SU-DHL-6 (cell line): ENCODE data around the gene WDR62.

Experiments
- H2AFZ ChIP-seq: fragments of 200-600 bp; sonication (generic); 2 replicates; pipeline ENCODE4 v1.6.1; 2014; ENCODE audit warnings: low read depth, mild to moderate bottlenecking, moderate library complexity, mixed read lengths, antibody characterized with exemption, low read length; ENCODE audit not compliant: severe bottlenecking
- H3F3A ChIP-seq: fragments of 200-600 bp; shearing (Covaris generic); 2 replicates; pipeline ENCODE4 v1.6.0; 2016; ENCODE audit warnings: antibody characterized with exemption, mild to moderate bottlenecking; ENCODE audit not compliant: insufficient read depth
- H3K27ac ChIP-seq: fragments of 200-600 bp; sonication (generic); 2 replicates; pipeline ENCODE4 v1.5.1; 2016; ENCODE audit warnings: low read depth, mild to moderate bottlenecking, low read length, moderate library complexity, mixed read lengths
- H3K27me3 ChIP-seq: fragments of 200-600 bp; sonication (generic), shearing (Covaris generic); 2 replicates; pipeline ENCODE4 v1.6.0; 2014; ENCODE audit warnings: mild to moderate bottlenecking, low read length
- H3K36me3 ChIP-seq: fragments of 200-600 bp; sonication (generic); 2 replicates; pipeline ENCODE4 v1.6.1; 2014; ENCODE audit warnings: mild to moderate bottlenecking, low read length, mixed read lengths
- H3K4me2 ChIP-seq: fragments of 300-600, 200-600 bp; shearing (Covaris generic), sonication (generic); 2 replicates; pipeline ENCODE4 v1.6.0; 2014; ENCODE audit warnings: low read length, low read depth, mild to moderate bottlenecking; ENCODE audit not compliant: poor library complexity, severe bottlenecking
- H3K4me3 ChIP-seq: fragments of 200-600 bp; sonication (generic); 2 replicates; pipeline ENCODE4 v1.5.1; 2014; ENCODE audit warnings: antibody characterized with exemption, low read length, mild to moderate bottlenecking, mixed read lengths; ENCODE audit not compliant: insufficient read depth, poor library complexity, severe bottlenecking
- H3K79me2 ChIP-seq: fragments of 200-600 bp; sonication (generic); 2 replicates; pipeline ENCODE4 v1.6.1; 2014; ENCODE audit warnings: mild to moderate bottlenecking, low read length, moderate library complexity; ENCODE audit not compliant: insufficient read depth
- H3K9ac ChIP-seq: fragments of 200-600 bp; sonication (generic); 2 replicates; pipeline ENCODE4 v1.7.0; 2014; ENCODE audit warnings: mild to moderate bottlenecking, low read length
- H3K9me2 ChIP-seq: fragments of 200-600 bp; sonication (generic); replicated peaks from 2 replicates; pipeline ENCODE4 v1.6.1; 2014; ENCODE audit warnings: low read length; ENCODE audit not compliant: insufficient read depth
- H3K9me3 ChIP-seq: fragments of 200-600 bp; sonication (generic); 2 replicates; pipeline ENCODE4 v1.6.1; 2014; ENCODE audit warnings: low read length, mixed read lengths; ENCODE audit not compliant: insufficient read depth
- H4K20me1 ChIP-seq: fragments of 200-600 bp; sonication (generic); 2 replicates; pipeline ENCODE4 v1.6.1; 2014; ENCODE audit warnings: low read depth, mild to moderate bottlenecking, antibody characterized with exemption, low read length, moderate library complexity, mixed read lengths
- CTCF ChIP-seq: fragments of 200-600 bp; sonication (generic); IDR thresholded peaks from one replicate; pipeline ENCODE4 v1.5.1; 2017; ENCODE audit warnings: antibody characterized with exemption, mild to moderate bottlenecking, low read length, moderate library complexity; ENCODE audit not compliant: insufficient read depth, poor library complexity, severe bottlenecking
- EZH2phosphoT487 ChIP-seq: fragments of 200-600 bp; sonication (generic), shearing (Covaris generic); conservative IDR thresholded peaks from 2 replicates; pipeline ENCODE4 v1.6.1; 2018; ENCODE audit warnings: mild to moderate bottlenecking, antibody characterized with exemption, low read length, moderate library complexity, mixed read lengths

WDR62 gene

GRCh38 chr19:36097036-36097435 is 42.3 kb downstream of the WDR62 start:
- Histone ChIP-seq H2AFZ (no peak overlapping the region), H3K27me3 (no peaks in the 10 kb centered on the region), H3K79me2 (no peaks in the 10 kb centered on the region), H3K9me3 (no peaks in the 10 kb centered on the region), H3K9ac (no peak overlapping the region), H3F3A (no peaks in the 10 kb centered on the region), H3K9me2 (no peaks in the 10 kb centered on the region), H4K20me1 (no peaks in the 10 kb centered on the region), H3K4me3 (no peak overlapping the region), H3K36me3 (no peaks in the 10 kb centered on the region; the same call in 1 of the 2 replicates), H3K4me2 (no peak overlapping the region), H3K27ac (no peak overlapping the region)
- no peak for TF ChIP-seq CTCF
- TF ChIP-seq EZH2phosphoT487: no peak

GRCh38 chr19:36099166-36099785 is 44.6 kb downstream of the WDR62 start:
- no peak for TF ChIP-seq CTCF
- TF ChIP-seq EZH2phosphoT487: no peak
- no peak overlapping the region for H3K9ac ChIP-seq
- H3K79me2 ChIP-seq: no peaks in the 10 kb centered on the region
- no peak overlapping the region for H3K4me2 ChIP-seq
- H3K27me3 ChIP-seq: no peaks in the 10 kb centered on the region
- no peak overlapping the region for H2AFZ ChIP-seq
- peaks cover 3% of the 10 kb centered on the region; the same call in 1 of the 2 replicates for H3K36me3 ChIP-seq
- H3K4me3 ChIP-seq: no peak overlapping the region
- H3K27ac ChIP-seq: no peak overlapping the region
- no peaks in the 10 kb centered on the region for H3F3A ChIP-seq
- no peaks in the 10 kb centered on the region for H3K9me2 ChIP-seq
- no peaks in the 10 kb centered on the region for H3K9me3 ChIP-seq
- H4K20me1 ChIP-seq: no peaks in the 10 kb centered on the region

- no peaks in the 10 kb centered on the region for H3K79me2 ChIP-seq
- TF ChIP-seq EZH2phosphoT487: no peak
- no peak overlapping the region for H3K9ac ChIP-seq
- no peak overlapping the region for H3K4me2 ChIP-seq
- no peak overlapping the region for H3K27ac ChIP-seq
- H3K36me3 ChIP-seq: 0 out of 2 replicates have a peak, but pooled peaks cover 3% of the 10 kb centered on the region
- no peaks in the 10 kb centered on the region for H3K27me3 ChIP-seq
- no peaks in the 10 kb centered on the region for H3K9me3 ChIP-seq
- no peak overlapping the region for H3K4me3 ChIP-seq
- H4K20me1 ChIP-seq: no peaks in the 10 kb centered on the region
- no peak overlapping the region for H2AFZ ChIP-seq
- H3F3A ChIP-seq: no peaks in the 10 kb centered on the region
- H3K9me2 ChIP-seq: no peaks in the 10 kb centered on the region
Observed at GRCh38 chr19:36100476-36100875, 45.8 kb downstream of the WDR62 start.

- Histone ChIP-seq H3K4me3 (no peak overlapping the region), H3K36me3 (0 out of 2 replicates have a peak, but pooled peaks cover 3% of the 10 kb centered on the region), H3F3A (no peaks in the 10 kb centered on the region)
Observed at GRCh38 chr19:36101550-36102327, 47.0 kb downstream of the WDR62 start.

More at GRCh38 chr19:36101550-36102327, 47.0 kb downstream of the WDR62 start:
- no peak overlapping the region for H3K27ac ChIP-seq
- H3K9me2 ChIP-seq: no peaks in the 10 kb centered on the region
- H3K27me3 ChIP-seq: no peaks in the 10 kb centered on the region
- H3K9ac ChIP-seq: no peak overlapping the region
- H3K9me3 ChIP-seq: no peaks in the 10 kb centered on the region
- no peak overlapping the region for H3K4me2 ChIP-seq
- no peak for TF ChIP-seq EZH2phosphoT487
- TF ChIP-seq CTCF: no peak
- no peaks in the 10 kb centered on the region for H4K20me1 ChIP-seq
- no peak overlapping the region for H2AFZ ChIP-seq
- no peaks in the 10 kb centered on the region for H3K79me2 ChIP-seq
